ENCODE data around the gene KCNK5.

The KCNK5 gene

GRCh38 chr6:39217177-39217864 is 12.0 kb downstream of the KCNK5 start:
- H3K4me1 Mint-ChIP-seq = peaks cover 31% of the 10 kb centered on the region
- no peak overlapping the region for H3K27ac Mint-ChIP-seq
- no peaks in the 10 kb centered on the region for H3K27me3 Mint-ChIP-seq
- CTCF ChIA-PET = interaction anchor here (1.0 to 1.9 kb wide), 5 partner anchors 9 to 88 kb away, joined by 3 to 6 read pairs (median 3); partner anchors contain the start of gene KCNK5
- H3K36me3 Mint-ChIP-seq = peaks cover 11% of the 10 kb centered on the region
- H3K4me3 Mint-ChIP-seq = no peak overlapping the region
- no peak for DNase-seq
- H3K9me3 Mint-ChIP-seq = no peaks in the 10 kb centered on the region

GRCh38 chr6:39215640-39216158 is 13.6 kb downstream of the KCNK5 start:
- CTCF ChIA-PET = interaction anchor here (1.4 kb wide), 1 partner anchor 47 kb away, joined by 3 read pairs; no protein-coding TSS in a partner anchor
- Mint-ChIP-seq H3K4me1 (peaks cover 23% of the 10 kb centered on the region), H3K36me3 (peaks cover 4% of the 10 kb centered on the region), H3K27me3 (no peaks in the 10 kb centered on the region), H3K4me3 (no peak overlapping the region), H3K9me3 (no peaks in the 10 kb centered on the region), H3K27ac (no peak overlapping the region)
- DNase-seq = no peak

GRCh38 chr6:39214846-39215639 is 14.2 kb downstream of the KCNK5 start:
- CTCF ChIA-PET = no interaction called here
- Mint-ChIP-seq H3K27ac (no peak overlapping the region), H3K36me3 (peaks cover under 1% of the 10 kb centered on the region), H3K9me3 (no peaks in the 10 kb centered on the region), H3K27me3 (no peaks in the 10 kb centered on the region), H3K4me3 (no peak overlapping the region), H3K4me1 (peaks cover 18% of the 10 kb centered on the region)
- no peak for DNase-seq

- CTCF ChIA-PET = interaction anchor here (0.7 kb wide), 1 partner anchor 10 kb away, joined by 3 read pairs; no protein-coding TSS in a partner anchor
- Mint-ChIP-seq H3K27ac (no peak overlapping the region), H3K36me3 (no peaks in the 10 kb centered on the region), H3K4me3 (no peak overlapping the region), H3K4me1 (peaks cover 20% of the 10 kb centered on the region), H3K9me3 (no peaks in the 10 kb centered on the region), H3K27me3 (no peaks in the 10 kb centered on the region)
- no peak for DNase-seq
Measured at GRCh38 chr6:39214120-39214813, 15.0 kb downstream of the KCNK5 start.

- Mint-ChIP-seq H3K9me3 (no peaks in the 10 kb centered on the region), H3K36me3 (no peaks in the 10 kb centered on the region), H3K4me3 (no peak overlapping the region), H3K27ac (no peak overlapping the region), H3K4me1 (peaks cover 13% of the 10 kb centered on the region), H3K27me3 (no peaks in the 10 kb centered on the region)
- CTCF ChIA-PET = interaction anchor here (0.7 kb wide), 1 partner anchor 9 kb away, joined by 3 read pairs; no protein-coding TSS in a partner anchor
- DNase-seq = no peak
Measured at GRCh38 chr6:39213195-39213920, 15.9 kb downstream of the KCNK5 start.

GRCh38 chr6:39211183-39211582 is 18.1 kb downstream of the KCNK5 start:
- no peak overlapping the region for H3K27ac Mint-ChIP-seq
- no peaks in the 10 kb centered on the region for H3K9me3 Mint-ChIP-seq
- H3K4me3 Mint-ChIP-seq = no peak overlapping the region
- peaks cover 16% of the 10 kb centered on the region for H3K4me1 Mint-ChIP-seq
- CTCF ChIA-PET = no interaction called here
- no peaks in the 10 kb centered on the region for H3K27me3 Mint-ChIP-seq
- H3K36me3 Mint-ChIP-seq = no peaks in the 10 kb centered on the region
- DNase-seq = no peak

- no peaks in the 10 kb centered on the region for H3K36me3 Mint-ChIP-seq
- H3K27ac Mint-ChIP-seq = no peak overlapping the region
- H3K27me3 Mint-ChIP-seq = no peaks in the 10 kb centered on the region
- H3K4me1 Mint-ChIP-seq = peaks cover 15% of the 10 kb centered on the region
- no peak overlapping the region for H3K4me3 Mint-ChIP-seq
- H3K9me3 Mint-ChIP-seq = no peaks in the 10 kb centered on the region
- DNase-seq = no peak
- CTCF ChIA-PET = no interaction called here
Measured at GRCh38 chr6:39210450-39210849, 18.8 kb downstream of the KCNK5 start.

GRCh38 chr6:39209911-39210310 is 19.4 kb downstream of the KCNK5 start:
- CTCF ChIA-PET = no interaction called here

GRCh38 chr6:39209360-39209811 is 19.9 kb downstream of the KCNK5 start:
- no peak overlapping the region for H3K27ac Mint-ChIP-seq
- no peaks in the 10 kb centered on the region for H3K9me3 Mint-ChIP-seq
- H3K27me3 Mint-ChIP-seq = no peaks in the 10 kb centered on the region
- no peak overlapping the region for H3K4me3 Mint-ChIP-seq
- H3K4me1 Mint-ChIP-seq = peaks cover 11% of the 10 kb centered on the region
- no peak for DNase-seq
- H3K36me3 Mint-ChIP-seq = no peaks in the 10 kb centered on the region
- CTCF ChIA-PET = no interaction called here

More at GRCh38 chr6:39209911-39210310, 19.4 kb downstream of the KCNK5 start:
- Mint-ChIP-seq H3K27ac (no peak overlapping the region), H3K9me3 (no peaks in the 10 kb centered on the region), H3K27me3 (no peaks in the 10 kb centered on the region), H3K4me1 (peaks cover 11% of the 10 kb centered on the region), H3K36me3 (no peaks in the 10 kb centered on the region), H3K4me3 (no peak overlapping the region)
- no peak for DNase-seq

- H3K4me3 Mint-ChIP-seq = no peak overlapping the region
- H3K36me3 Mint-ChIP-seq = no peaks in the 10 kb centered on the region
- no peaks in the 10 kb centered on the region for H3K27me3 Mint-ChIP-seq
- CTCF ChIA-PET = interaction anchor here (1.2 kb wide), 2 partner anchors 10 to 42 kb away, joined by 3 read pairs; no protein-coding TSS in a partner anchor
- no peak for DNase-seq
- H3K4me1 Mint-ChIP-seq = peaks cover 11% of the 10 kb centered on the region
- no peaks in the 10 kb centered on the region for H3K9me3 Mint-ChIP-seq
- no peak overlapping the region for H3K27ac Mint-ChIP-seq
Measured at GRCh38 chr6:39208223-39208739, 21.0 kb downstream of the KCNK5 start.

GRCh38 chr6:39207416-39208222 is 21.7 kb downstream of the KCNK5 start:
- no peaks in the 10 kb centered on the region for H3K9me3 Mint-ChIP-seq
- H3K27ac Mint-ChIP-seq = no peak overlapping the region
- H3K27me3 Mint-ChIP-seq = no peaks in the 10 kb centered on the region
- CTCF ChIA-PET = interaction anchor here (0.9 to 1.2 kb wide), 3 partner anchors 10 to 95 kb away, joined by 3 to 4 read pairs (median 3); no protein-coding TSS in a partner anchor
- H3K4me3 Mint-ChIP-seq = no peak overlapping the region
- H3K4me1 Mint-ChIP-seq = peaks cover 11% of the 10 kb centered on the region
- H3K36me3 Mint-ChIP-seq = no peaks in the 10 kb centered on the region
- no peak for DNase-seq

GRCh38 chr6:39206250-39206721 is 23.0 kb downstream of the KCNK5 start:
- H3K36me3 Mint-ChIP-seq = no peaks in the 10 kb centered on the region
- H3K4me1 Mint-ChIP-seq = peaks cover 11% of the 10 kb centered on the region
- H3K27ac Mint-ChIP-seq = no peak overlapping the region
- CTCF ChIA-PET = interaction anchor here (0.9 kb wide), 1 partner anchor 96 kb away, joined by 4 read pairs; no protein-coding TSS in a partner anchor
- H3K27me3 Mint-ChIP-seq = no peaks in the 10 kb centered on the region
- H3K9me3 Mint-ChIP-seq = no peaks in the 10 kb centered on the region
- DNase-seq = no peak
- no peak overlapping the region for H3K4me3 Mint-ChIP-seq
